Fibroblast of villous mesenchyme (primary cell): ENCODE results near the gene ANXA11. TPM values are rescaled to one million over a fixed set of nuclear protein-coding genes. Genes with fewer than 3 reads are reported as not detected.

ENCODE experiments used
- DNase-seq: peaks from one replicate; pipeline ENCODE4 v3.0.0-alpha.2; 2010; ENCODE audit warnings: low read depth
- H3K4me3 ChIP-seq: 2 replicates; pipeline ENCODE4 v1.5.1; 2011; ENCODE audit warnings: low read depth, mild to moderate bottlenecking, low read length
- total RNA-seq: library from RNA; depleted of rRNA; stranded (reverse); fragments of >200 nt; gene quantifications from 2 replicates; pipeline ENCODE4 v1.2.3, GENCODE V29; 2012
- TF ChIP-seq, protein P1 (sequence below): IDR thresholded peaks from 2 replicates; pipeline ENCODE4 v1.5.1; 2012; ENCODE audit warnings: low read depth, mild to moderate bottlenecking, low read length; ENCODE audit not compliant: insufficient read depth

The ANXA11 gene
- total RNA-seq, 1 donor = 79.9 TPM

DNA sequence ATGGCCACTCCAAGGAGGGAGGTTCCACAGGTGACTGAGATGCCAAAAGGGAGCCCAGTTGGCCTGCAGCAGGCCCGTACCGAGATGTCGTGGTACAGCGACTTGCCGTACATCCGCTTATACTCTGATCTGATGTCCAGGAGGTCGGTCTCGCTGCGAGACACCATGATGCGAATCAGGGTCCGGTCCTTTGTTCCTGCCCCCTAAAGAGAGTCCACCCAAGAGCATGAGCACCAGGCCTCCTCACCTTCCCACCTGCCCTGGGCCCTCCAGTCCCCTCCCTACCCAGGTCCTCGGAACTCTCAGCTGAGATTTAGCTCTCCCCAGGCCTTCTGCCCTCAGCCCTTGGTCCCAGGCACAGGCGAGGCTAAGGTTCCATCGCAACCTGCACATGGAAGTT lies 47.8 kb downstream of the ANXA11 start:
- TF ChIP-seq, protein P1, sequence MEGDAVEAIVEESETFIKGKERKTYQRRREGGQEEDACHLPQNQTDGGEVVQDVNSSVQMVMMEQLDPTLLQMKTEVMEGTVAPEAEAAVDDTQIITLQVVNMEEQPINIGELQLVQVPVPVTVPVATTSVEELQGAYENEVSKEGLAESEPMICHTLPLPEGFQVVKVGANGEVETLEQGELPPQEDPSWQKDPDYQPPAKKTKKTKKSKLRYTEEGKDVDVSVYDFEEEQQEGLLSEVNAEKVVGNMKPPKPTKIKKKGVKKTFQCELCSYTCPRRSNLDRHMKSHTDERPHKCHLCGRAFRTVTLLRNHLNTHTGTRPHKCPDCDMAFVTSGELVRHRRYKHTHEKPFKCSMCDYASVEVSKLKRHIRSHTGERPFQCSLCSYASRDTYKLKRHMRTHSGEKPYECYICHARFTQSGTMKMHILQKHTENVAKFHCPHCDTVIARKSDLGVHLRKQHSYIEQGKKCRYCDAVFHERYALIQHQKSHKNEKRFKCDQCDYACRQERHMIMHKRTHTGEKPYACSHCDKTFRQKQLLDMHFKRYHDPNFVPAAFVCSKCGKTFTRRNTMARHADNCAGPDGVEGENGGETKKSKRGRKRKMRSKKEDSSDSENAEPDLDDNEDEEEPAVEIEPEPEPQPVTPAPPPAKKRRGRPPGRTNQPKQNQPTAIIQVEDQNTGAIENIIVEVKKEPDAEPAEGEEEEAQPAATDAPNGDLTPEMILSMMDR = no peak
- no peak for DNase-seq
- no peak overlapping the region for H3K4me3 ChIP-seq

DNA sequence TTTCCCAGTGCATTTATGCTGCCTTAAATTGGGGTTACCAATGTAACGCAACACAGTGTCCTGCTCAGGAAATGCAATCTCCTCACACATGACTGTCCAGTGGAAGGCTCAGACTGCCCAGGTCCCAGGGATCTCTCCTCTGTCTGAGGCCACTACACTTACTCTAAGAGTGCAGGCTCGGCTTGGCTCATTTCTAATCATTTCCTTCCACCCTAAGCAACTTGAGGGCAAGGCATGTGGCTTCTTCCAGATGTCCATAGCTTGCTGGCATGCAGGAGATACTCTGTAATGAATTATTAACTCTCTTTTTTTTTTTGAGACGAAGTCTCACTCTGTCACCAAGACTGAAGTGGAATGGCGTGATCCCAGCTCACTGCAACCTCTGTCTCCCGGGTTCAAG lies 49.1 kb downstream of the ANXA11 start:
- H3K4me3 ChIP-seq = no peak overlapping the region
- TF ChIP-seq, protein P1 = no peak
- DNase-seq = no peak

DNA sequence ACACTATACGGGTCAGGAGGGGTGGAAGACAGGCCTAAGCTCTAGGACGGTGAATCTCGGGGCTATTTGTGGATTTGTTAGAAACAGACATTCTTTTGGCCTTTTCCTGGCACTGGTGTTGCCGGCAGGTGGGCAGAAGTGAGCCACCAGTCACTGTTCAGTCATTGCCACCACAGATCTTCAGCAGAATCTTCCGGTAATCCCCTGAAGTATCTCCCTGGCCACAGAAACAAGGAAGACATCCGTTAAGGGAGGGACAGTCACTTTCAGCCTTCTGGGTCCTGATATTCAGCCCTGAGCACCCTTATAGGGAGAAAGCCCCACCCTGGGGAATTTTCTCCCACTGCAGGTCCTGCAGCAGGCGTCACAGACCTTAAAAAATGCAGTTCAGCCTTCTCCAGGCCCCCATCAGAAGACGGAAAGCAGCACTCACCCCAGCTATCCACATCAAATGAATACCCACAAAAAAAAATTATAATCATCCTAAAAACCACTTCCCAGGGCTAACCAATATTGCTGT lies 49.6 kb downstream of the ANXA11 start:
- no peak overlapping the region for H3K4me3 ChIP-seq
- TF ChIP-seq, protein P1 = no peak
- DNase-seq = no peak

DNA sequence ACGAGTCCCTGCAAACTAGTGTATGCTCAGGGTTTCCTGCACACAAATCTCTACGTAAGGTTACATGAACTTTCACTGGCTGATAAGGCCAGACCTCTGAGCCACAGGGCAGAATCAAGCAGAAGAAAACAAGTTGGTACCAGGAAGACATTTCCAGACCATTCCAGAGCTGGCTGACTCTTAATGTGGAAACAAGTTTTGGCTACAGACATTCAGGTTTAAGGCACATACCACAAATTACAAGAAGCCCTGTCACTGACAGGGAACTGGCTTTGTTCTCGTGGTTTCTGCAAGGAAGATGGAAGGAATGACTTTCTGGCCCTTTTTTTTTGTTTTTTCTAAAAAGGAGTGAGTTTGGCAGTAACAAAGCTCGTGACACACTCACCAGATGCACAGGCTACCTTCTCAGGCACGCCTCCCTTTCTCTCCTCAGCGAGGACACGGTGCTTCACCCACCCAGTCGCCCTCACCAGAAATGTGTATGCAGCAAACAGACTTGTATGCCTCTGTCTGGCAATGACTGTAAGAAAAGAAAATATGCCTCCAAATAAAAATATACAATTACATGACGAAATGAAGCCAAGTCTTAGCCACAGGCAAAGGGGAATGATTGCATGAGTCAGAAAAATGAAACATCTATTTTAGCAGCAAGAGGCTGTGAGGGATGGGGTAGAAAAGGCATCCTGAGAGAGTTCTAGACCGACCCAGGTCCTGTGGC lies 50.2 kb downstream of the ANXA11 start:
- H3K4me3 ChIP-seq = no peak overlapping the region

DNA sequence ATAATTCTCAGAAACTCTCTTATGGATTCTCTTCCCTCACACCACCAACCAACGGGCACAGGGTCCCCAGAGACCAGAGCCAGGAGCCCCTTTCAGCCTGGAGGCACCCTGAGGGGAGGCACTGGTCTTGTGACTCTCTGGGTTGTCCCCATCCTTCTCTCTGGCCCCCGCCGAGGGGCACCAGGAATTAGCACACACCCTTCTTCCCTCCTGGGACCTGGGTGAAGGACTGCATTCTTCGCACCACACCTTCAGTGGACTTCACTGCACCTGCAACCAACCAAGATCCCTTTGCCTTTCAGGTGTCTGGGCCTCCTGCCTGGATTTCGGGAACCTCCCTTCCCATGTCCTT lies 50.7 kb downstream of the ANXA11 start:
- no peak for DNase-seq
- TF ChIP-seq, protein P1 = no peak
- no peak overlapping the region for H3K4me3 ChIP-seq

More for the DNA sequence above, 50.2 kb downstream of the ANXA11 start:
- DNase-seq = peak; percentile 83
- TF ChIP-seq, protein P1 = no peak

DNA sequence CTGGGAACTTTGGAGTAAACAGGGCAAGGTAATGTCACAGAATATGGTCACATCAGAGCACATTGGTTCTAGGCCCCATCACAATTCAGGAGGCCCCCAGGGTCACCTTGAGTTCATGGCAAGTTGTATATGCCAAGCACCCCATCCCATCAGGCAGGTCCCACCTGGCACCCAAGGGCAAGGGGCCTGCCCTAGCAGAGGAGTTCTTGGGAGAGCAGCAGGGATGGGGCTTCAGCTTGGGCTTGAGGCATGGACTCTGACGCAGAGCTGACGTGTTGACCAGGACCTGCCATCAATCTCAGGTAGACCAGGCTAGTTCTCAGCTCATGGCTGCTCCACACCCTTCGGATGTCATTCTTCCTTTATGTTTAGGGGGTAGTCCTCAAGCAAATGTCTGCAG lies 51.9 kb downstream of the ANXA11 start:
- H3K4me3 ChIP-seq = no peak overlapping the region
- TF ChIP-seq, protein P1 = no peak
- DNase-seq = no peak

DNA sequence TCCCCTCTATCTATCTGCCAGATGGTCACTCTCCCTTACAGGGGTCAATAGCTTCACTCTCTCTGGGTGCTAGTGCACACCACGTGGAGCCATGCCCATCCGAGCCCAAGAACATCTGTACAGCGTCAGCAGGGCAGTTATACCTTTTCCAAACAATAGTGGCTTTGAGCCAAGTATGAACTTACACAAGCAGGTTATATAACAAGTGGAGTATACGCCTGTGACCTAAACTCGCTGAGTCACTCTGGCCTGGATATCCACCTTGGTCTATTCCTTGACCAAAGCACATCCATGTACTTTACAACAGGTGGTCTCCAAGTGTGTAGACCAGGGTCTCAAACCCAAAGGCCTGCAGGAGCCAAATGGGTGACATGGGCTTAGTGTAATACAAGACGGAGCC lies 52.5 kb downstream of the ANXA11 start:
- no peak for DNase-seq
- H3K4me3 ChIP-seq = no peak overlapping the region
- TF ChIP-seq, protein P1 = no peak
